ENCODE results near the gene FLII.
"Not testable (repeated sequence)": the region's sequence is repeated elsewhere in the genome, so short reads cannot be mapped to it uniquely, and the experiment has no call there.

FLII gene

GRCh38 chr17:18238299-18238698 is 20.2 kb downstream of the FLII start:
- no peak for DNase-seq

- DNase-seq: no peak
Measured at GRCh38 chr17:18237461-18237860, 21.1 kb downstream of the FLII start.

- no peak for DNase-seq
Measured at GRCh38 chr17:18236494-18236893, 22.0 kb downstream of the FLII start.

GRCh38 chr17:18235743-18236256 is 22.7 kb downstream of the FLII start:
- no peak for DNase-seq

- no peak for DNase-seq
Measured at GRCh38 chr17:18234853-18235380, 23.6 kb downstream of the FLII start.

GRCh38 chr17:18233803-18234518 is 24.6 kb downstream of the FLII start:
- DNase-seq: no peak

- no peak for DNase-seq
Measured at GRCh38 chr17:18231164-18231563, 27.4 kb downstream of the FLII start.

GRCh38 chr17:18230288-18231141 is 28.0 kb downstream of the FLII start:
- DNase-seq: no peak

- DNase-seq: no peak
Measured at GRCh38 chr17:18229771-18230170, 28.8 kb downstream of the FLII start.

GRCh38 chr17:18229254-18229653 is 29.3 kb downstream of the FLII start:
- no peak for DNase-seq

GRCh38 chr17:18228176-18228682 is 30.3 kb downstream of the FLII start:
- no peak for DNase-seq

- DNase-seq: no peak
Measured at GRCh38 chr17:18227635-18228034, 30.9 kb downstream of the FLII start.

GRCh38 chr17:18226284-18226945 is 32.1 kb downstream of the FLII start:
- DNase-seq: no peak

- DNase-seq: no peak
Measured at GRCh38 chr17:18225642-18226283, 32.8 kb downstream of the FLII start.

GRCh38 chr17:18225121-18225641 is 33.4 kb downstream of the FLII start, which contains the start of gene LLGL1:
LLGL1 (plus strand) TSS chr17:18225635; CDS start chr17:18225683, 48 bp downstream.
- peak; percentile 92 for DNase-seq

GRCh38 chr17:18224387-18225120 is 34.0 kb downstream of the FLII start:
- DNase-seq: no peak

GRCh38 chr17:18224053-18224386 is 34.5 kb downstream of the FLII start:
- DNase-seq: no peak

GRCh38 chr17:18218756-18219415 is 39.7 kb downstream of the FLII start:
- DNase-seq: no peak

GRCh38 chr17:18217412-18218015 is 41.0 kb downstream of the FLII start:
- DNase-seq: no peak

- DNase-seq: not testable (repeated sequence)
Measured at GRCh38 chr17:18216906-18217305, 41.6 kb downstream of the FLII start.
